Measurements from ENCODE around the gene FSTL4.

Gene FSTL4

GRCh38 chr5:133295520-133295919 lies 316.8 kb downstream of the FSTL4 start:
- no peaks in the 10 kb centered on the region for H3K27me3 ChIP-seq (ENCODE audit: insufficient read depth, poor library complexity, severe bottlenecking)
- no peak for TF ChIP-seq CTCF (IDR thresholded peaks at IDR 0.05; ENCODE audit: poor library complexity, severe bottlenecking)
- no peak for DNase-seq (ENCODE audit: low spot score)

GRCh38 chr5:133294380-133294779 lies 318.0 kb downstream of the FSTL4 start:
- Histone ChIP-seq H3K36me3 (ENCODE audit: low read depth) (no peaks in the 10 kb centered on the region), H3K27me3 (ENCODE audit: insufficient read depth, poor library complexity, severe bottlenecking) (no peaks in the 10 kb centered on the region), H3K9me3 (ENCODE audit: severe bottlenecking) (no peaks in the 10 kb centered on the region), H3K4me1 (ENCODE audit: insufficient read depth, poor library complexity, severe bottlenecking) (peaks cover 34% of the 10 kb centered on the region), H3K27ac (ENCODE audit: poor library complexity, severe bottlenecking) (no peak overlapping the region), H3K4me3 (ENCODE audit: severe bottlenecking) (no peak overlapping the region)
- ATAC-seq (ENCODE audit: low read depth) (no peak), DNase-seq (ENCODE audit: low spot score) (no peak)
- TF ChIP-seq CTCF (IDR thresholded peaks at IDR 0.05; ENCODE audit: poor library complexity, severe bottlenecking): no peak

More at GRCh38 chr5:133295520-133295919, 316.8 kb downstream of the FSTL4 start:
- Histone ChIP-seq H3K4me3 (ENCODE audit: severe bottlenecking) (no peak overlapping the region), H3K36me3 (ENCODE audit: low read depth) (no peaks in the 10 kb centered on the region), H3K4me1 (ENCODE audit: insufficient read depth, poor library complexity, severe bottlenecking) (peaks cover 23% of the 10 kb centered on the region), H3K27ac (ENCODE audit: poor library complexity, severe bottlenecking) (no peak overlapping the region), H3K9me3 (ENCODE audit: severe bottlenecking) (no peaks in the 10 kb centered on the region)
- ATAC-seq (ENCODE audit: low read depth): no peak

GRCh38 chr5:133293960-133294359 lies 318.4 kb downstream of the FSTL4 start:
- no peaks in the 10 kb centered on the region for H3K9me3 ChIP-seq (ENCODE audit: severe bottlenecking)
- H3K27ac ChIP-seq (ENCODE audit: poor library complexity, severe bottlenecking): no peak overlapping the region
- TF ChIP-seq CTCF (IDR thresholded peaks at IDR 0.05; ENCODE audit: poor library complexity, severe bottlenecking): no peak
- H3K4me3 ChIP-seq (ENCODE audit: severe bottlenecking): no peak overlapping the region
- DNase-seq (ENCODE audit: low spot score): no peak
- no peaks in the 10 kb centered on the region for H3K27me3 ChIP-seq (ENCODE audit: insufficient read depth, poor library complexity, severe bottlenecking)
- no peaks in the 10 kb centered on the region for H3K36me3 ChIP-seq (ENCODE audit: low read depth)
- H3K4me1 ChIP-seq (ENCODE audit: insufficient read depth, poor library complexity, severe bottlenecking): peaks cover 35% of the 10 kb centered on the region
- no peak for ATAC-seq (ENCODE audit: low read depth)

- Histone ChIP-seq H3K27ac (ENCODE audit: poor library complexity, severe bottlenecking) (peak overlapping the region; percentile 20), H3K27me3 (ENCODE audit: insufficient read depth, poor library complexity, severe bottlenecking) (no peaks in the 10 kb centered on the region), H3K9me3 (ENCODE audit: severe bottlenecking) (no peaks in the 10 kb centered on the region), H3K4me3 (ENCODE audit: severe bottlenecking) (no peak overlapping the region), H3K36me3 (ENCODE audit: low read depth) (no peaks in the 10 kb centered on the region), H3K4me1 (ENCODE audit: insufficient read depth, poor library complexity, severe bottlenecking) (peaks cover 35% of the 10 kb centered on the region)
- DNase-seq (ENCODE audit: low spot score) (peak; percentile 93), ATAC-seq (ENCODE audit: low read depth) (peak; percentile 88)
- TF ChIP-seq CTCF (IDR thresholded peaks at IDR 0.05; ENCODE audit: poor library complexity, severe bottlenecking): no peak
Observed at GRCh38 chr5:133292300-133292699, 320.0 kb downstream of the FSTL4 start.

GRCh38 chr5:133291524-133291923 lies 320.8 kb downstream of the FSTL4 start:
- ATAC-seq (ENCODE audit: low read depth): no peak
- no peaks in the 10 kb centered on the region for H3K27me3 ChIP-seq (ENCODE audit: insufficient read depth, poor library complexity, severe bottlenecking)
- peaks cover 35% of the 10 kb centered on the region for H3K4me1 ChIP-seq (ENCODE audit: insufficient read depth, poor library complexity, severe bottlenecking)
- TF ChIP-seq CTCF (IDR thresholded peaks at IDR 0.05; ENCODE audit: poor library complexity, severe bottlenecking): no peak
- no peak overlapping the region for H3K4me3 ChIP-seq (ENCODE audit: severe bottlenecking)
- H3K36me3 ChIP-seq (ENCODE audit: low read depth): no peaks in the 10 kb centered on the region
- no peaks in the 10 kb centered on the region for H3K9me3 ChIP-seq (ENCODE audit: severe bottlenecking)
- no peak for DNase-seq (ENCODE audit: low spot score)
- H3K27ac ChIP-seq (ENCODE audit: poor library complexity, severe bottlenecking): peak overlapping the region; percentile 20

Measured in RWPE2 (cell line).